GM13976 (cell line): Measurements from ENCODE around the gene CRIP3.
A peak's percentile ranks its signal among the peaks of the same experiment; 100 is the strongest.

Experiments used
- DNase-seq: peaks from one replicate; pipeline ENCODE4 v3.0.0; 2012; ENCODE audit warnings: low spot score
- in situ Hi-C: fragments of 300-500 bp; cut with MboI; formaldehyde crosslinking; loops from one replicate; pipeline ENCODE4 v1.12.0; 2022; ENCODE audit warnings: low sequenced_read_pairs, mixed read lengths, inconsistent platforms; ENCODE audit not compliant: unreplicated experiment
- TF ChIP-seq, protein P1 (sequence below): IDR thresholded peaks from 2 replicates; pipeline ENCODE4 v1.5.1; 2012; ENCODE audit warnings: borderline replicate concordance, mild to moderate bottlenecking; ENCODE audit not compliant: insufficient read depth; ENCODE audit errors: extremely low read depth, missing control alignments, control extremely low read depth

CRIP3 gene

DNA sequence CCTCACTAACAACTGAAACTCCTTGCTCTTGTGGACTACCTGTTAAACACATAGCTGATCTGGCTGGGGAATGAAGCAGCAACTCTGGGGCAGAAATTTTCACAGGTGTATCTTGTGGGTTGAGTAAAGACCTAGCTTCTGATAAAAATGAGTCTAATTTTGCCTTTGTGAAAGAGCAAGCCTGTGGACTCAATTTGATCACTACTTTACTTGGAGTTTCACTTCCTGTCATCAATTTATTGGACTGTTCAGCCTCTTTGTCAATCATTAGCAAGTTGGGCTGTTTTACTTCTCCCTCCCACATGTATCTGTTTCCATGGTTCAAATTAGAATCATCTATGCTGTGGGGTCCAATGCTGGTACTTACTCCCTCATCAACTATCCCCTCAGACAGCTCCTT lies 29.6 kb upstream of the CRIP3 start:
- TF ChIP-seq, protein P1, sequence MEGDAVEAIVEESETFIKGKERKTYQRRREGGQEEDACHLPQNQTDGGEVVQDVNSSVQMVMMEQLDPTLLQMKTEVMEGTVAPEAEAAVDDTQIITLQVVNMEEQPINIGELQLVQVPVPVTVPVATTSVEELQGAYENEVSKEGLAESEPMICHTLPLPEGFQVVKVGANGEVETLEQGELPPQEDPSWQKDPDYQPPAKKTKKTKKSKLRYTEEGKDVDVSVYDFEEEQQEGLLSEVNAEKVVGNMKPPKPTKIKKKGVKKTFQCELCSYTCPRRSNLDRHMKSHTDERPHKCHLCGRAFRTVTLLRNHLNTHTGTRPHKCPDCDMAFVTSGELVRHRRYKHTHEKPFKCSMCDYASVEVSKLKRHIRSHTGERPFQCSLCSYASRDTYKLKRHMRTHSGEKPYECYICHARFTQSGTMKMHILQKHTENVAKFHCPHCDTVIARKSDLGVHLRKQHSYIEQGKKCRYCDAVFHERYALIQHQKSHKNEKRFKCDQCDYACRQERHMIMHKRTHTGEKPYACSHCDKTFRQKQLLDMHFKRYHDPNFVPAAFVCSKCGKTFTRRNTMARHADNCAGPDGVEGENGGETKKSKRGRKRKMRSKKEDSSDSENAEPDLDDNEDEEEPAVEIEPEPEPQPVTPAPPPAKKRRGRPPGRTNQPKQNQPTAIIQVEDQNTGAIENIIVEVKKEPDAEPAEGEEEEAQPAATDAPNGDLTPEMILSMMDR = no peak
- in situ Hi-C loops = no loop called here
- DNase-seq = peak; percentile 29

DNA sequence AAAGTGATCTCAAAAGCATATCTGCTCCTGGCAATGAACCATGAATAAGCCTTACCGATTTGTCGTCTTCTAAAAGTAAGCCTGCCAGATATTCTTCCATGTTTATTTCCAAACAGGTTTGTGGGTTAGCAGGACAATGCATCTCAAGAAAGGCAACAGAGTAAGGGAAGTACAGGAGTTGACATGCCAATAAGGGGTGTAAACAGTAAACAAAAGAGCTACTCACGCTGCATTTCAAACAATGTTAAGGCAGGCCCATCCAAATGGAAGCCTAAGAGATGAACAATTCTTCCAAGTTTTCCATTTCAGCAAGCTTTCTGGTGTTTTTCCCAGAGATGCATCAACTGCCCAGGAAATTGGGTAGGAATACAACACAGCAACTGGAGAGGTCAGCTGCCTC lies 27.8 kb upstream of the CRIP3 start:
- TF ChIP-seq, protein P1 = no peak
- no peak for DNase-seq
- in situ Hi-C loops = no loop called here

- TF ChIP-seq, protein P1 = no peak
These were observed 26.8 kb upstream of the CRIP3 start for GRCh38 chr6:43335469-43335868.

GRCh38 chr6:43334466-43335095 lies 26.0 kb upstream of the CRIP3 start:
- no peak for DNase-seq
- TF ChIP-seq, protein P1 = no peak
- in situ Hi-C loops = no loop called here

More at GRCh38 chr6:43335469-43335868, 26.8 kb upstream of the CRIP3 start:
- no peak for DNase-seq
- in situ Hi-C loops = no loop called here

GRCh38 chr6:43331891-43332290 lies 23.3 kb upstream of the CRIP3 start:
- TF ChIP-seq, protein P1 = no peak
- no peak for DNase-seq
- in situ Hi-C loops = no loop called here

DNA sequence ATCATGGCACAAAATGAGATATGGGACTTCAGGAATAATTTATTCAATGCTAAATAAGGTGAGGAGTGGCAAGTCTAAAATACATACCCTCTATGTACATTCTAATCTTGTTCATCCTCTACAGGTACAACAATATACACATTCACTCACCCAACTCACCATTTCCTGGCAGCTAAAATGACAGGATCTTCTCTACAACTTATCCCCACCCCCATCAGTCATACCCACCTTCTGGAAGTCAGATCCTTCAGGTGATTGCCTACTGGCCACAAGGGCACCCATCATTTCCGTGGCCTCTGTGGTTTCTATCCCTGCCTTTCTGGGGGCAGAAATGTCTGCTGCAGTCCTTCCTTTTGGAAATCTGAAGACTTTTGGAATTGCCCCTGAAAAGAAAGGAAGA lies 22.8 kb upstream of the CRIP3 start:
- no peak for DNase-seq
- in situ Hi-C loops = no loop called here

More for the DNA sequence above, 22.8 kb upstream of the CRIP3 start:
- TF ChIP-seq, protein P1 = no peak
